Measurements from ENCODE around the gene IL20. TPM values are rescaled to one million over a fixed set of nuclear protein-coding genes. Genes with fewer than 3 reads are reported as not detected.

IL20 gene
- polyA plus RNA-seq, 3 donors = 0.67 to 1.7 TPM; not detected in 1

DNA sequence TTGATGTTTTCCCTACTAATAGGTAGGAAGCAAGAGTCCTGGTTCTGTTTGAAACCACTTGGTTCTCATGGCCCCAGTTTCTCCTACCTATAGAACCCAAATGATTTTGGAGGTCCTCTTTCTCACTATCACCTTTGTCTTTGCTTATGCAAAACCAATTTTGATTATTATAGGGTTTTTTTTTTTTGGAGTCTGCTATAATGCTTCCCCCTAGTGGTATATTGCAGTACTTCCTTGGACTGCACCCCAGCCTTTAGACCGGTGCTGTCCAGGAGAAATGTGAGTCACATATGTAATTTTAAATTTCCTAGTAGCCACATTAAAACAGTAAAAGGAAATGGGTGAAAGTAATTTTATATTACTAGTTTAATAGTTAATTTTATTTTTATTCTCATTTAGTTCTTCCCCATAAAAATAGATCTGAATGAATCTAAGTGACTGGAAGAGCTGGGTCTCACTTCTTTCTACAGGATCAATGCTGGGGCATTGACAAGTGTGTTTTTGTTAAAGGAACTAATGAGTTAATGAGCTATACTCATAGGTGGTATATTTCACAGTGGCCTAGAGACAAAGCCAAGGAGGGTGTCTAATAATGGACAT, 45.7 kb downstream of the IL20 start:
- 0 to 2% (median 0%) methylated on average over 1 of the region's 1 CpG for WGBS, 3 donors
- no peak overlapping the region for H3K27ac ChIP-seq (ENCODE audit: low read depth, low read length)

DNA sequence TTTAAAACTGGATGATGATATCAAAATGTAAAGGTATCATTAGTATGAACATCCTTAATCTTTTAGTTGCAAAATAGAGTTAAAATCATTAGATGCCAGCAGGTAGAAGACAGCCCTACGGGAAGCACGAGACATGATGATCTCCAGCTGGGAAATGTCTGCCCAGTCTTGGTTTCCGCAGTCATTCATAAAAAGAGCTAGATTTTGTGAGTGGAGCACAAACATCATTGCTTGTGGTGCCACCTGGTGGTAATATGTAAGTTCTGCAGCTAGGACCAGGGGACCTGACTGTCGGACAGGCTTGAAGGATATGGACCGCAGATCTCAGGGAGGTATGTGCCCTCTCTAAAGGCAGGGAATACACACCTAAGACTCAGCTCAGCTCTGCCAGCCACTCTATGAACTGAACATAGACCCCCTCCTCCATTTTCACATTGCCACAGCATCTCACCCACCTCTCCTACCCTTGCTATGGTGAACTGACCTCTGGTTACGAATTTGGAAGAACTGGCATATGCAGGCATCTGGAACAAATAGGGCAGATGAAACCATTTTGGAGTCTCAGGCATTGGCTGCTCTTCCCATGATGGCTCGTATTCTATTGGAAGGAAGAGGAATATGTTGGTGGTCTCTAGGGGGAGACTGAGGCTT, 47.1 kb downstream of the IL20 start:
- H3K27ac ChIP-seq (ENCODE audit: low read depth, low read length) = no peak overlapping the region
- 23 to 28% (median 27%) methylated on average over 7 of the region's 7 CpGs for WGBS, 3 donors

DNA sequence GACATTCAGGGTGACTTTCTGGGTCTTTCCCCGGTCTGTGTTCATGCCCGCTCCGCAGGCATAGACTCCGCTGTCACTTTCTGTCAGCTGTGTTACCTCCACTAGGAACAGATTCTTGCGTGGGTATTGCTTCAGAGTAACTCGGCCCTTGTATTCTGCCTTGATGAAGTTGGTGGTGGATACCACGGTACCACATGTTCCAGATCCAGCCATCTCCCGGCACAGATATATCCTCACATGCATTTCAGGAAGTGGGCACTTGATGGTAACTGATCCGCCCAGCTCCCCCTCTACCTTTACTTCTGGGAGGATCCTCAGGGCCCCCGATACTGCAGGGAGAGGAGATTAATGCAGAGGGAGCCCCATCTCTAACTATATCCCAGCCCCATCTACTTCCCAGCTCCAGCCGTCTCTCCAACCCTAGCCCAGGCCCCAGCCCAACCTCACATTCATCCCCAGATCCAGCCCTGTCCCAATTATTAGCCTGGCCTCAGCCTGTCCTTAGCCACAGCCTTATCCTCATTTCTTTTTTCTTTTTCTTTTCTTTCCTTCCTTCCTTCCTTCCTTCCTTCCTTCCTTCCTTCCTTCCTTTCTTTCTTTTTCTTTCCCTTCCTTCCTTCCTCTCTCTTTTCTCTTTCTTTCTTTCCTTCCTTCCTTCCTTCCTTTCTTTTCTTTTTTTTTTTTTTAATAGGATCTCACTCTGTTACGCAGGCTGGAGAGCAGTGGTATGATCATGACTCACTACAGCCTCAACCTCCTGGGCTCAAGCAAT, 48.5 kb downstream of the IL20 start:
- 73 to 79% (median 77%) methylated on average over 12 of the region's 12 CpGs for WGBS, 3 donors

DNA sequence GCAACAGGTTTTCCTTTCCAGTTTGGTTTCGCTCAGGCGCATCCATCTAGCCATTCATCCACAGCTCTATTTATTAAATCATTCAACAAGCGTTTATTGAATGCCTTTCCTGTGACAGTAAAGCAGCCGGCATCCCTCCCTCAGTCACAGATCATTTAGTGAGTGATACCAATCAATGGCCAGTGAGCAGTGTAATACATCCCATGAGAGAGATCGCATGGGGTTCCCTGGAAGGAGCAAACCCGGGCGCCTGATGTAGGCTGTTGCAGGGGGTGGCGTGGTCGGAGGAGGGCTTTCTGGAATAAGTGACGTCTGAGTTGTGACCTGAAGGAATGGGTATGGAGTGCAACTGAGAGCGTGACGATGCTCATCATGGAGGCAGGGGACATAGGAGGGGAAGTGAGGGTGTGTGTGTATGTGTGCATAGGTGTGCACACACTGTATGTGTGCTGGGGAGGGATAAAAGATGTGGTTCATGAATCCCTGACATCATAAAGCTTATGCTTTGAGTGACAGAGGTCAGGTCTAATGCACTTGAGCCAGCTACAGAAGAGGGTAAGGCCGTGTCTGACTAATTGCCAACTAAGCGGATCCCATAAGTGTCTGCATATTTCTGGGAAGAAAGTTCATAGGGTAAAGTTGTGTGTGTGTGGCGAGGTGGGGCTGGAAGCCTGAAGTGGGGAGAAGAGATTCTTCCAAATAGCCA, 49.8 kb downstream of the IL20 start:
- WGBS, 3 donors = 78 to 85% (median 82%) methylated on average over 15 of the region's 15 CpGs
- H3K27ac ChIP-seq (ENCODE audit: low read depth, low read length) = no peak overlapping the region

More for the DNA sequence above, 48.5 kb downstream of the IL20 start:
- no peak overlapping the region for H3K27ac ChIP-seq (ENCODE audit: low read depth, low read length)

DNA sequence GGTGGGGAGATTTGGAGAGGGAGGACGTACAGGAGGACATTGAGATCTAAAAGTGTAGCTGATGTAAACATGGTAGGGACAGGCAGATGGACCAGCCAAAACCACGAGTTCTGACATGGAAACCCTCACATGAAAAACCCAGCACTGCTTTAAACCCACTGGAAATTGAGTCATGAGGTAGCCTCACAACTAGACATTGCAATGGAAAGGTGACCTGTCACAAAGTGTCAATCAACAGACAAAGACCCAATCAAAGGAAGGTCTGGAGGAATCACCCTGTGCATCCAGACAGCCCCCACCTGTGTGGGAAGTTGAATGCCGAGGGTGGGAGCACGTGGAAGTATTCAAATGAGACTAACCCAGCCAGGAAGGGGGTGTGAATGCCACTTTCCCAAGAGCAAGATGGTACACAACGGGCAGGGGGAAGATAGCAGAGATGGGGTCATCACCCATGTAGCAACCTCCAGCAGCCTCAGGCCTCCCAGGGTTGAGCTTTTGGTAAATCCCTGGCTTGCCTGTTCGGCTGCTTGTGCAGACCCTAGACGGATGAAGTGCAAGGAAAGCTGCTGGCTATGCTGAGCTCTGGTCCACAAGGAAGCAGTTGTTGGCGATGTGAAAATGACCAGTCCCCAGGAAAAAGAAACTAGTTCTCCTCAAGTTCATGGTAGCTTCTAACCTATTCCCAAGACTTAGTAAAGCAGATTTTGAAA, 50.7 kb downstream of the IL20 start:
- H3K27ac ChIP-seq (ENCODE audit: low read depth, low read length) = no peak overlapping the region
- 74 to 78% (median 75%) methylated on average over 8 of the region's 8 CpGs for WGBS, 3 donors

DNA sequence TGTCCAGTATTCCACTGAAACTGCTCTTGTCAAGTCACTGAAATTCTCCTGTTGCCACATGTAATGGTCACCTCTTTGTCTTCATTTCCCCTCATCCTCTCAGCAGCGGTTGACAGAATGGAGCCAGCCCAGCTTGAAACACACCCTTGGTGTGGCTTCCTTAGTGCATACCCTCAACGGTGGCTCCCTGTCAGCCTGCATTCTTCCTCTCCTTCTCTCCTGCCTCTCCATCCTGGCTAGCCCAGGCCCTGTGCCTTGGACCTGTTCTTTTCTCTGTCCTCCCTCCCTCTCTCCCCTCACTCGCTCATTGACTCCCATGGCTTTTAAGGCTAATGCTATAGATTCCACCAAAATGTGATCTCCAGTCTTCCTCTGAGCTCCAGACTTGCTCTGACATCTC, 52.7 kb downstream of the IL20 start:
- 69 to 81% (median 73%) methylated on average over 3 of the region's 3 CpGs for WGBS, 3 donors
- no peak overlapping the region for H3K27ac ChIP-seq (ENCODE audit: low read depth, low read length)

Other genes with a start within 250 kb of the IL20 start
- 10 to 100 TPM in 1 of 3 donors, 1 to 10 TPM in 2; 2.2 to 12.3 (median 7.6) TPM for gene DYRK3, start 230.1 kb upstream of the IL20 start, polyA plus RNA-seq
- gene MAPKAPK2, start 180.7 kb upstream of the IL20 start, polyA plus RNA-seq = 10 to 100 TPM; 24.3 to 69.4 (median 64.1) TPM
- under 1 TPM in 2 of 3 donors, not detected in 1; 0.09 to 0.12 TPM for gene IL19, start 94.8 kb upstream of the IL20 start, polyA plus RNA-seq
- gene IL10, start 93.1 kb upstream of the IL20 start, polyA plus RNA-seq = 10 to 100 TPM in 1 of 3 donors, 1 to 10 TPM in 1, under 1 TPM in 1; 0.77 to 15.1 (median 7.0) TPM
- 1 to 10 TPM in 1 of 3 donors, under 1 TPM in 1, not detected in 1; 0.09 to 7.7 TPM for gene IL24, start 31.8 kb downstream of the IL20 start, polyA plus RNA-seq
- 1 to 10 TPM; 5.1 to 5.7 (median 5.2) TPM for gene FCMR, start 56.3 kb downstream of the IL20 start, polyA plus RNA-seq
- gene PIGR, start 80.8 kb downstream of the IL20 start, polyA plus RNA-seq = 1 to 10 TPM; 1.5 to 3.9 (median 3.5) TPM
- gene FCAMR, start 104.8 kb downstream of the IL20 start, polyA plus RNA-seq = under 1 TPM in 1 of 3 donors, not detected in 2; 0.90 TPM
- 1 to 10 TPM in 2 of 3 donors, under 1 TPM in 1; 0.34 to 5.6 (median 2.3) TPM for gene C1orf116, start 167.1 kb downstream of the IL20 start, polyA plus RNA-seq
- 1 to 10 TPM; 1.1 to 2.4 (median 1.9) TPM for gene YOD1, start 185.6 kb downstream of the IL20 start, polyA plus RNA-seq
- 1 to 10 TPM; 3.3 to 5.8 (median 5.2) TPM for gene PFKFB2, start 187.7 kb downstream of the IL20 start, polyA plus RNA-seq
- 1 to 10 TPM in 2 of 3 donors, under 1 TPM in 1; 0.89 to 3.0 (median 1.7) TPM for gene C4BPB, start 223.2 kb downstream of the IL20 start, polyA plus RNA-seq
- 1 to 10 TPM in 1 of 3 donors, under 1 TPM in 2; 0.34 to 1.5 (median 0.82) TPM for gene C4BPA, start 238.6 kb downstream of the IL20 start, polyA plus RNA-seq

All from adipose tissue (tissue), 3 donors.